ENCODE measurements around the gene RXRA. TPM values are rescaled to one million over a fixed set of nuclear protein-coding genes. Genes with fewer than 3 reads are reported as not detected.

The RXRA gene
- total and polyA plus RNA-seq, 5 donors: 48.1 to 72.3 (median 62.2) TPM

- Histone ChIP-seq H3K4me1 (ENCODE audit: control insufficient read depth, insufficient read depth, low read length) (peaks cover 49% of the 10 kb centered on the region), H3K4me3 (ENCODE audit: low read length) (no peak overlapping the region), H3K27me3 (ENCODE audit: control insufficient read depth, insufficient read depth) (no peaks in the 10 kb centered on the region), H3K9me3 (ENCODE audit: control insufficient read depth, low read length) (no peaks in the 10 kb centered on the region), H3K27ac (ENCODE audit: low read length) (no peak overlapping the region)
- intact Hi-C loops (cut with DNase I): loop anchor here in 1 of 4 donors (5.0 kb wide), 1 partner anchor 68 kb away; no protein-coding TSS in a partner anchor
- ATAC-seq (peak; percentile 1 to 2), DNase-seq (peak in 2 of 3 donors; percentile 80 to 83)
- WGBS: 28% methylated on average over 17 of the region's 17 CpGs
Measured at GRCh38 chr9:134339183-134339806, 13.0 kb downstream of the RXRA start.

- Histone ChIP-seq H3K4me1 (ENCODE audit: control insufficient read depth, insufficient read depth, low read length) (peaks cover 53% of the 10 kb centered on the region), H3K4me3 (ENCODE audit: low read length) (no peak overlapping the region), H3K27ac (ENCODE audit: low read length) (peak overlapping the region; percentile 64), H3K9me3 (ENCODE audit: control insufficient read depth, low read length) (no peaks in the 10 kb centered on the region), H3K27me3 (ENCODE audit: control insufficient read depth, insufficient read depth) (no peaks in the 10 kb centered on the region)
- ATAC-seq: peak; percentile 34 to 70
- peak; percentile 67 to 86 (median 85) for DNase-seq
- WGBS: 45% methylated on average over 28 of the region's 28 CpGs
- intact Hi-C loops (cut with DNase I): no loop called here
Measured at GRCh38 chr9:134340475-134341160, 14.4 kb downstream of the RXRA start.

GRCh38 chr9:134341306-134341705 is 15.1 kb downstream of the RXRA start:
- DNase-seq (peak; percentile 74 to 90 (median 86)), ATAC-seq (peak; percentile 56 to 72)
- no peak overlapping the region for H3K4me3 ChIP-seq (ENCODE audit: low read length)
- intact Hi-C loops (cut with DNase I): no loop called here
- H3K9me3 ChIP-seq (ENCODE audit: control insufficient read depth, low read length): no peaks in the 10 kb centered on the region
- H3K4me1 ChIP-seq (ENCODE audit: control insufficient read depth, insufficient read depth, low read length): peaks cover 52% of the 10 kb centered on the region
- H3K27ac ChIP-seq (ENCODE audit: low read length): peak overlapping the region; percentile 64
- no peaks in the 10 kb centered on the region for H3K27me3 ChIP-seq (ENCODE audit: control insufficient read depth, insufficient read depth)
- 15% methylated on average over 9 of the region's 9 CpGs for WGBS

GRCh38 chr9:134341929-134342745 is 15.9 kb downstream of the RXRA start:
- intact Hi-C loops (cut with DNase I): no loop called here
- H3K27me3 ChIP-seq (ENCODE audit: control insufficient read depth, insufficient read depth): no peaks in the 10 kb centered on the region
- H3K27ac ChIP-seq (ENCODE audit: low read length): no peak overlapping the region
- H3K4me3 ChIP-seq (ENCODE audit: low read length): no peak overlapping the region
- peaks cover 55% of the 10 kb centered on the region for H3K4me1 ChIP-seq (ENCODE audit: control insufficient read depth, insufficient read depth, low read length)
- ATAC-seq (no peak), DNase-seq (peak in 1 of 3 donors; percentile 64)
- H3K9me3 ChIP-seq (ENCODE audit: control insufficient read depth, low read length): no peaks in the 10 kb centered on the region
- WGBS: 94% methylated on average over 19 of the region's 19 CpGs

GRCh38 chr9:134342746-134343115 is 16.5 kb downstream of the RXRA start:
- no peak for ATAC-seq
- intact Hi-C loops (cut with DNase I): no loop called here
- no peak overlapping the region for H3K27ac ChIP-seq (ENCODE audit: low read length)
- no peaks in the 10 kb centered on the region for H3K27me3 ChIP-seq (ENCODE audit: control insufficient read depth, insufficient read depth)
- no peaks in the 10 kb centered on the region for H3K9me3 ChIP-seq (ENCODE audit: control insufficient read depth, low read length)
- no peak for DNase-seq
- 80% methylated on average over 7 of the region's 7 CpGs for WGBS
- H3K4me3 ChIP-seq (ENCODE audit: low read length): no peak overlapping the region
- peaks cover 53% of the 10 kb centered on the region for H3K4me1 ChIP-seq (ENCODE audit: control insufficient read depth, insufficient read depth, low read length)

GRCh38 chr9:134343637-134344036 is 17.4 kb downstream of the RXRA start:
- WGBS: 58% methylated on average over 16 of the region's 16 CpGs
- DNase-seq (peak; percentile 61 to 84 (median 83)), ATAC-seq (peak in 1 of 2 donors; percentile 1)
- H3K4me1 ChIP-seq (ENCODE audit: control insufficient read depth, insufficient read depth, low read length): peaks cover 46% of the 10 kb centered on the region
- intact Hi-C loops (cut with DNase I): no loop called here
- H3K9me3 ChIP-seq (ENCODE audit: control insufficient read depth, low read length): no peaks in the 10 kb centered on the region
- H3K4me3 ChIP-seq (ENCODE audit: low read length): no peak overlapping the region
- H3K27ac ChIP-seq (ENCODE audit: low read length): peak overlapping the region; percentile 49
- H3K27me3 ChIP-seq (ENCODE audit: control insufficient read depth, insufficient read depth): no peaks in the 10 kb centered on the region

- ATAC-seq (no peak), DNase-seq (peak; percentile 77 to 91 (median 89))
- Histone ChIP-seq H3K4me1 (ENCODE audit: control insufficient read depth, insufficient read depth, low read length) (peaks cover 40% of the 10 kb centered on the region), H3K27me3 (ENCODE audit: control insufficient read depth, insufficient read depth) (no peaks in the 10 kb centered on the region), H3K9me3 (ENCODE audit: control insufficient read depth, low read length) (no peaks in the 10 kb centered on the region), H3K4me3 (ENCODE audit: low read length) (no peak overlapping the region), H3K27ac (ENCODE audit: low read length) (peak overlapping the region; percentile 49)
- intact Hi-C loops (cut with DNase I): no loop called here
- 45% methylated on average over 17 of the region's 17 CpGs for WGBS
Measured at GRCh38 chr9:134344068-134344799, 18.0 kb downstream of the RXRA start.

- ATAC-seq (no peak), DNase-seq (no peak)
- H3K27ac ChIP-seq (ENCODE audit: low read length): peak overlapping the region; percentile 32
- H3K27me3 ChIP-seq (ENCODE audit: control insufficient read depth, insufficient read depth): no peaks in the 10 kb centered on the region
- intact Hi-C loops (cut with DNase I): no loop called here
- peaks cover 36% of the 10 kb centered on the region for H3K4me1 ChIP-seq (ENCODE audit: control insufficient read depth, insufficient read depth, low read length)
- H3K9me3 ChIP-seq (ENCODE audit: control insufficient read depth, low read length): no peaks in the 10 kb centered on the region
- WGBS: 40% methylated on average over 14 of the region's 14 CpGs
- no peak overlapping the region for H3K4me3 ChIP-seq (ENCODE audit: low read length)
Measured at GRCh38 chr9:134344800-134345310, 18.6 kb downstream of the RXRA start.

- intact Hi-C loops (cut with DNase I): no loop called here
- Histone ChIP-seq H3K27me3 (ENCODE audit: control insufficient read depth, insufficient read depth) (no peaks in the 10 kb centered on the region), H3K4me3 (ENCODE audit: low read length) (no peak overlapping the region), H3K27ac (ENCODE audit: low read length) (no peak overlapping the region), H3K9me3 (ENCODE audit: control insufficient read depth, low read length) (no peaks in the 10 kb centered on the region), H3K4me1 (ENCODE audit: control insufficient read depth, insufficient read depth, low read length) (peaks cover 35% of the 10 kb centered on the region)
- ATAC-seq (no peak), DNase-seq (no peak)
- 90% methylated on average over 12 of the region's 12 CpGs for WGBS
Measured at GRCh38 chr9:134345737-134346136, 19.5 kb downstream of the RXRA start.

GRCh38 chr9:134346151-134346550 is 19.9 kb downstream of the RXRA start:
- no peaks in the 10 kb centered on the region for H3K27me3 ChIP-seq (ENCODE audit: control insufficient read depth, insufficient read depth)
- WGBS: 56% methylated on average over 14 of the region's 14 CpGs
- no peak overlapping the region for H3K27ac ChIP-seq (ENCODE audit: low read length)
- ATAC-seq (no peak), DNase-seq (no peak)
- intact Hi-C loops (cut with DNase I): no loop called here
- peaks cover 34% of the 10 kb centered on the region for H3K4me1 ChIP-seq (ENCODE audit: control insufficient read depth, insufficient read depth, low read length)
- H3K9me3 ChIP-seq (ENCODE audit: control insufficient read depth, low read length): no peaks in the 10 kb centered on the region
- H3K4me3 ChIP-seq (ENCODE audit: low read length): no peak overlapping the region

Measured in right cardiac atrium (tissue), 5 donors.